ENCODE measurements around the gene ITPKC. TPM values are rescaled to one million over a fixed set of nuclear protein-coding genes. Genes with fewer than 3 reads are reported as not detected.

ITPKC gene
- total and polyA plus RNA-seq, 2 of the 13 experiments (the other 11 are each of a cell fraction or from before 2014, with no cell fraction given) = 6.9 to 11.2 TPM

- TF ChIP-seq ZNF644 (CRISPR knock-in tag; IDR thresholded peaks at IDR 0.05; ENCODE audit: low read depth) (0 out of 2 replicates have a peak, but pooled peaks have one; percentile 11), SMAD3 (CRISPR knock-in tag; IDR thresholded peaks at IDR 0.05) (0 out of 2 replicates have a peak, but pooled peaks have one; percentile 57), ARID4A (CRISPR knock-in tag; IDR thresholded peaks at IDR 0.05; ENCODE audit: borderline replicate concordance) (peak; percentile 89), ZFP37 (CRISPR knock-in tag; IDR thresholded peaks at IDR 0.05; ENCODE audit: borderline replicate concordance) (no peak), HMG20B (CRISPR knock-in tag; conservative IDR thresholded peaks at IDR 0.05) (0 out of 2 replicates have a peak, but pooled peaks have one; percentile 33), UBTF (CRISPR knock-in tag; IDR thresholded peaks at IDR 0.05) (peak; percentile 87), TOE1 (CRISPR knock-in tag; IDR thresholded peaks at IDR 0.05) (no peak), SRY (CRISPR knock-in tag; IDR thresholded peaks at IDR 0.05) (peak; percentile 76; the same call in 1 of the 2 replicates), SNAPC2 (CRISPR knock-in tag; IDR thresholded peaks at IDR 0.05) (no peak), ZNF230 (CRISPR knock-in tag; IDR thresholded peaks at IDR 0.05) (0 out of 2 replicates have a peak, but pooled peaks have one; percentile 73), CREB1 (IDR thresholded peaks at IDR 0.05) (no peak), CREB1 (CRISPR knock-in tag; IDR thresholded peaks at IDR 0.05) (no peak), GMEB1 (CRISPR knock-in tag; IDR thresholded peaks at IDR 0.05; ENCODE audit: borderline replicate concordance) (no peak; the same call in 1 of the 2 replicates), PAXIP1 (CRISPR knock-in tag; conservative IDR thresholded peaks at IDR 0.05) (peak; percentile 94), NAIF1 (CRISPR knock-in tag; IDR thresholded peaks at IDR 0.05; ENCODE audit: borderline replicate concordance) (no peak)
These were observed 2.0 kb downstream of the ITPKC start (continued) for GRCh38 chr19:40718774-40719391.

Measured in HepG2 (cell line).